Measurements from ENCODE around the gene HYAL1. TPM values are rescaled to one million over a fixed set of nuclear protein-coding genes. Genes with fewer than 3 reads are reported as not detected.

The HYAL1 gene
- 1.5 TPM for polyA plus RNA-seq (2013, experiment 1 of 4)
- 2.1 TPM for polyA plus RNA-seq (2013, experiment 2 of 4)
- polyA plus RNA-seq (2013, experiment 3 of 4), result 1.2 TPM
- polyA plus RNA-seq (2013, experiment 4 of 4), result 1.1 TPM

- no peaks in the 10 kb centered on the region for H3K9me3 ChIP-seq (ENCODE audit: control insufficient read depth, low read length)
- peaks cover 10% of the 10 kb centered on the region for H3K4me1 ChIP-seq (ENCODE audit: control insufficient read depth, insufficient read depth, low read length)
- H3K36me3 ChIP-seq (ENCODE audit: control insufficient read depth, insufficient read depth, low read length), result no peaks in the 10 kb centered on the region
- no peaks in the 10 kb centered on the region for H3K27me3 ChIP-seq (ENCODE audit: control insufficient read depth, insufficient read depth, low read length, poor library complexity, severe bottlenecking)
- WGBS, 2 experiments, result 70 to 75% methylated on average over 14 of the region's 14 CpGs
- H3K4me3 ChIP-seq (ENCODE audit: insufficient read depth, low read depth, low read length), result no peak within 1 kb of the TSS
- H3K27ac ChIP-seq (ENCODE audit: insufficient read depth, low read depth, low read length, poor library complexity, severe bottlenecking), result peak within 1 kb of the TSS; percentile 33
These were observed at the start of gene HYAL1 for GRCh38 chr3:50303013-50303815. Gene HYAL1, minus strand, starts transcription at chr3:50303574. Its CDS starts 618 bp downstream, at chr3:50302956.

- peaks cover 10% of the 10 kb centered on the region for H3K4me1 ChIP-seq (ENCODE audit: control insufficient read depth, insufficient read depth, low read length)
- H3K4me3 ChIP-seq (ENCODE audit: insufficient read depth, low read depth, low read length), result no peak overlapping the region
- 76 to 82% methylated on average over 2 of the region's 2 CpGs for WGBS, 2 experiments
- H3K36me3 ChIP-seq (ENCODE audit: control insufficient read depth, insufficient read depth, low read length), result peaks cover 11% of the 10 kb centered on the region
- no peaks in the 10 kb centered on the region for H3K9me3 ChIP-seq (ENCODE audit: control insufficient read depth, low read length)
- no peaks in the 10 kb centered on the region for H3K27me3 ChIP-seq (ENCODE audit: control insufficient read depth, insufficient read depth, low read length, poor library complexity, severe bottlenecking)
- H3K27ac ChIP-seq (ENCODE audit: insufficient read depth, low read depth, low read length, poor library complexity, severe bottlenecking), result no peak overlapping the region
These were observed 49.4 kb upstream of the HYAL1 start for GRCh38 chr3:50352781-50353180.

- peak overlapping the region; percentile 67 for H3K4me3 ChIP-seq (ENCODE audit: insufficient read depth, low read depth, low read length)
- peaks cover 11% of the 10 kb centered on the region for H3K36me3 ChIP-seq (ENCODE audit: control insufficient read depth, insufficient read depth, low read length)
- H3K27ac ChIP-seq (ENCODE audit: insufficient read depth, low read depth, low read length, poor library complexity, severe bottlenecking), result no peak overlapping the region
- WGBS, 2 experiments, result 83 to 86% methylated on average over 11 of the region's 11 CpGs
- no peaks in the 10 kb centered on the region for H3K9me3 ChIP-seq (ENCODE audit: control insufficient read depth, low read length)
- H3K4me1 ChIP-seq (ENCODE audit: control insufficient read depth, insufficient read depth, low read length), result peaks cover 3% of the 10 kb centered on the region
- H3K27me3 ChIP-seq (ENCODE audit: control insufficient read depth, insufficient read depth, low read length, poor library complexity, severe bottlenecking), result peaks cover 5% of the 10 kb centered on the region
These were observed 47.9 kb upstream of the HYAL1 start for GRCh38 chr3:50351323-50351697.

- Histone ChIP-seq H3K27me3 (ENCODE audit: control insufficient read depth, insufficient read depth, low read length, poor library complexity, severe bottlenecking) (peaks cover 11% of the 10 kb centered on the region), H3K4me3 (ENCODE audit: insufficient read depth, low read depth, low read length) (peak within 1 kb of the TSS; percentile 67), H3K27ac (ENCODE audit: insufficient read depth, low read depth, low read length, poor library complexity, severe bottlenecking) (no peak within 1 kb of the TSS), H3K36me3 (ENCODE audit: control insufficient read depth, insufficient read depth, low read length) (peaks cover 9% of the 10 kb centered on the region), H3K9me3 (ENCODE audit: control insufficient read depth, low read length) (no peaks in the 10 kb centered on the region), H3K4me1 (ENCODE audit: control insufficient read depth, insufficient read depth, low read length) (peaks cover 3% of the 10 kb centered on the region)
- 2 to 3% methylated on average over 64 of the region's 64 CpGs for WGBS, 2 experiments
These were observed 47.4 kb upstream of the HYAL1 start, which contains the start of the genes CYB561D2 and NPRL2 for GRCh38 chr3:50350527-50351322. Gene CYB561D2, plus strand, starts transcription at chr3:50350862. Its CDS starts 572 bp downstream, at chr3:50351434. Gene NPRL2, minus strand, starts transcription at chr3:50350775. Its CDS starts 123 bp downstream, at chr3:50350652.

- Histone ChIP-seq H3K4me1 (ENCODE audit: control insufficient read depth, insufficient read depth, low read length) (peaks cover 3% of the 10 kb centered on the region), H3K27ac (ENCODE audit: insufficient read depth, low read depth, low read length, poor library complexity, severe bottlenecking) (no peak overlapping the region), H3K36me3 (ENCODE audit: control insufficient read depth, insufficient read depth, low read length) (peaks cover 5% of the 10 kb centered on the region), H3K9me3 (ENCODE audit: control insufficient read depth, low read length) (no peaks in the 10 kb centered on the region), H3K4me3 (ENCODE audit: insufficient read depth, low read depth, low read length) (peak overlapping the region; percentile 67), H3K27me3 (ENCODE audit: control insufficient read depth, insufficient read depth, low read length, poor library complexity, severe bottlenecking) (peaks cover 17% of the 10 kb centered on the region)
- WGBS, 2 experiments, result 47% methylated on average over 7 of the region's 7 CpGs
These were observed 46.8 kb upstream of the HYAL1 start for GRCh38 chr3:50350213-50350526.

- Histone ChIP-seq H3K9me3 (ENCODE audit: control insufficient read depth, low read length) (no peaks in the 10 kb centered on the region), H3K27me3 (ENCODE audit: control insufficient read depth, insufficient read depth, low read length, poor library complexity, severe bottlenecking) (peaks cover 44% of the 10 kb centered on the region), H3K27ac (ENCODE audit: insufficient read depth, low read depth, low read length, poor library complexity, severe bottlenecking) (no peak overlapping the region), H3K4me3 (ENCODE audit: insufficient read depth, low read depth, low read length) (no peak overlapping the region), H3K36me3 (ENCODE audit: control insufficient read depth, insufficient read depth, low read length) (peaks cover 5% of the 10 kb centered on the region), H3K4me1 (ENCODE audit: control insufficient read depth, insufficient read depth, low read length) (peaks cover 3% of the 10 kb centered on the region)
- WGBS, 2 experiments, result 37 to 40% methylated on average over 14 of the region's 14 CpGs
These were observed 43.9 kb upstream of the HYAL1 start for GRCh38 chr3:50347187-50347813.

GRCh38 chr3:50345586-50346234, 42.3 kb upstream of the HYAL1 start, which contains the start of gene ZMYND10:
Gene ZMYND10, minus strand, starts transcription at chr3:50345732. Its CDS starts 153 bp downstream, at chr3:50345579.
- Histone ChIP-seq H3K27ac (ENCODE audit: insufficient read depth, low read depth, low read length, poor library complexity, severe bottlenecking) (no peak within 1 kb of the TSS), H3K9me3 (ENCODE audit: control insufficient read depth, low read length) (no peaks in the 10 kb centered on the region), H3K36me3 (ENCODE audit: control insufficient read depth, insufficient read depth, low read length) (peaks cover 5% of the 10 kb centered on the region), H3K27me3 (ENCODE audit: control insufficient read depth, insufficient read depth, low read length, poor library complexity, severe bottlenecking) (peaks cover 60% of the 10 kb centered on the region), H3K4me1 (ENCODE audit: control insufficient read depth, insufficient read depth, low read length) (peaks cover 3% of the 10 kb centered on the region), H3K4me3 (ENCODE audit: insufficient read depth, low read depth, low read length) (peak within 1 kb of the TSS; percentile 37)
- 13 to 14% methylated on average over 45 of the region's 45 CpGs for WGBS, 2 experiments

GRCh38 chr3:50345008-50345407, 41.6 kb upstream of the HYAL1 start:
- H3K4me1 ChIP-seq (ENCODE audit: control insufficient read depth, insufficient read depth, low read length), result peaks cover 2% of the 10 kb centered on the region
- H3K36me3 ChIP-seq (ENCODE audit: control insufficient read depth, insufficient read depth, low read length), result peaks cover 5% of the 10 kb centered on the region
- H3K4me3 ChIP-seq (ENCODE audit: insufficient read depth, low read depth, low read length), result peak overlapping the region; percentile 37
- no peak overlapping the region for H3K27ac ChIP-seq (ENCODE audit: insufficient read depth, low read depth, low read length, poor library complexity, severe bottlenecking)
- 64 to 69% methylated on average over 8 of the region's 8 CpGs for WGBS, 2 experiments
- no peaks in the 10 kb centered on the region for H3K9me3 ChIP-seq (ENCODE audit: control insufficient read depth, low read length)
- H3K27me3 ChIP-seq (ENCODE audit: control insufficient read depth, insufficient read depth, low read length, poor library complexity, severe bottlenecking), result peaks cover 67% of the 10 kb centered on the region

GRCh38 chr3:50342813-50343633, 39.6 kb upstream of the HYAL1 start:
- Histone ChIP-seq H3K4me3 (ENCODE audit: insufficient read depth, low read depth, low read length) (no peak overlapping the region), H3K36me3 (ENCODE audit: control insufficient read depth, insufficient read depth, low read length) (no peaks in the 10 kb centered on the region), H3K27me3 (ENCODE audit: control insufficient read depth, insufficient read depth, low read length, poor library complexity, severe bottlenecking) (peaks cover 87% of the 10 kb centered on the region), H3K27ac (ENCODE audit: insufficient read depth, low read depth, low read length, poor library complexity, severe bottlenecking) (no peak overlapping the region), H3K4me1 (ENCODE audit: control insufficient read depth, insufficient read depth, low read length) (peaks cover 2% of the 10 kb centered on the region), H3K9me3 (ENCODE audit: control insufficient read depth, low read length) (no peaks in the 10 kb centered on the region)
- 69 to 72% methylated on average over 13 of the region's 13 CpGs for WGBS, 2 experiments
